NOMO-1 treated with DMSO at 0.1 percent for 48 hours (cell line): ENCODE results near the gene KCND1.

Experiments used
- DNase-seq: peaks from one replicate; lab custom pipeline; 2025; ENCODE audit not compliant: unreplicated experiment; lab: John Stamatoyannopoulos, UW

Gene KCND1

DNA sequence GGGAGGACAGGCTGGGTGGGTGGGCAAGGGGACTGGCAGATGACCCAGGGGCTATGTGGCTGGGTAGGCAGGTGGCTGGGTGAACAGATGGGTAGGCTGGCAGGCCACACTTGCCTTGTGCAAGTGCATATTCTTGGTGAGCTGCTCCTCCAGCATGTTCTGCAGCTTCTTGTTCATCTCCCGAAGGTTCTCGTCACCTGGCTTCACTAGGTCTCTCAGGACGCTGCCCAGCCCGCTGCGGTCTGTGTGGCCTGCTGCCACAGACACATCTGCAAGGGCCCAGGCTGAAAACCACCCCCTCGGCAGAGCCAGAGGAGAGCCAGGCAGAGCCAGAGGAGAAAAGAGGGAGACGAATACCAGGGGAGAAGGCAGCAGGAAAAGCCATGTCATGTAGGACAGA, 3.4 kb upstream of the KCND1 start:
- DNase-seq = no peak

DNA sequence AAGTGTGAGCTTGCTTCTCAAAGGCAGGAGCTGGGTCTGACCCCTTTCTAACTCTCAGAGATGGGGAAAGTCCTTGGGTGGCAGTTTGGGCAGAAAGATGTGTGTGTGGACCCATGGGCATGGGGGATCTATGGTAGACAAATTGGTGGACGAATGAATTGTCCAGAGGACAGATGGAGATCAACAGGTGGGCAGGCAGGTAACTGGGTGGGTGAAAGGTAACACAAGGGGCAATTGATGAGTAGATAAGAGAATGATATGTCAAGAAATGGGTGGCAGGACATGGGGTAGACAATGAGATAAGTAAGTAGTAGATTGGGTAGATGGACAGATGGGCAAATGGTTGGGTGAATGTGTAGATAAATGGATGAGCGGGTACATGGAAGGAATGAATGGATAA, 2.9 kb upstream of the KCND1 start:
- DNase-seq = no peak

DNA sequence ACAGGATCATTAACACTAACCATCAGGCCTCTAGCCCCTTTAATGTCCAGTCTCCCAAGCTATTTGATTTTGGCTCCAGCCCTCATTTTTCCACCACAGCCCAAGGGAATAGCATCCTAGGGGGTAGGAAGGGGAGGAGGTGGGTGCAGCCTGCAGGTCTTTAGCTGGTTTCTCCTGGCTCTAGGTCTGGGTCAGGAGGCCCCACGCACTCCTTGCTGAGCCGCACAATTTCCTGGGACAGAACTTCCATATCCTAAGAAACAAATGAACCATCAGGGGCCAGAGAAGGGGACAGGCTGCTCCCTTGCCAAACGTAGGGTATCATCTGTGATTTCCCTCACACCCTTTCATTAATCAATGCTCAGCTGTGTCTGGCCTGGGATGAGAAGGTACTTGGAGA, 2.4 kb upstream of the KCND1 start:
- no peak for DNase-seq

DNA sequence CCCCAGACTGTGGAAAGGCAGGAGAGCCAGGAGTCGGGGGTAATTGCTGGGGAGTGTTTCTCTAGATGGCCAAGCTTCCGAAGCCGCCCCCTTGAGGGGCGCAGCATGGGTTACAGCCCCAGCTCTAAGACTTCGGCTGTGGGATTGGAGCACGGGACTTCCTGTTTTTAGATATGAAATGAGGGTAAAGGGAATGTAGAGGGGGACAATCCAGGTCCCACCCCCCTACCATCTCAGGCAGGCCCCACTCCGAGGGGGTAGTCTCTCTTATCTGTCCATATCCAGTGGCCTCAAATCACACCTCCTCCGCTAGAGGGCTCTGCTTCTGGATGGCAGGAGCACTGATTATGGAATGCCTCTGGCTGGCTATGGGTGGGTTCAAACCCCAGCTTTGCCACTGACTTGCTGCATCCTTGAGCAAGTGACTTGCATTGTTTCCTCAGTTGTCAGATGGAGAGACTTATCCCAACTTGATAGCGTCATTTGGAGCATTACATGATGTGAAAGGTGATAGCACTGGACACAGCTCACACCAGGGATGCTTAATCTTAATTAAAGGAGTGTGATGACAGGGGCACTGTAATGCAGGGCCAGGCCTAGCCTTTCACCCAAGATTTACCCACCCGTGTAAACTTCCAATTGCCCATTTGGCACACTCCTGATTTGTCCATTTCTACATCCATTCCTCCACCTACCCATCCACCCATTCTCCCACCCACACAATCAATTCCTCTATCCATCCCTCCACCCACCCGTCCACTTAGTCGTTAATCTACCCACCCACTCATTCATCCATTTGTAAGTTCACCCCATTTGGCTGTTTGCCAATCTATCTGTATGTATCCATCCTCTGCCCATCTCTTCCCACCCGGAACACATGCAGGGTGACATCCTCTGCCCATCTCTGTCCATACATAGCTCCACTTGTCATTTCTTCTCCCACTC, 848 bp upstream of the KCND1 start:
- no peak for DNase-seq

DNA sequence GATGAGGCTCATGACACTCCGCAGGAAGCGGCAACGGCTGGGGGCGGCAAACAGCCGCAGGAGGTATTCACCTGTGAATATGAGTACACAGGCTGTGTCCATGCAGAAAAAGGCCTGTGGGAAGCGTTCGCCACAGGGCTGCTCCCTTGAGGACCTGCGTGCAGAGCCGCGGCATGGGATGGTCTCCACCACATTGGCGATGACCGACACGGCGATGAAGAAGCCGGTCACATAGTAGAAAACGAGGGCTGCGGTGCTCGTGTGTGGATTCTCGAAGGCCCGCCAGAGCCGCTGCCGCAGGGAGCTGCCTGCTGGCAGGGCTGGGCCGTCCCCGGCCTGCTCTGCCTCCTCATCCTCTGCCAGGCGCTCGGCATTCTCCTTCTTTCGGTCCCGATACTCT, 2.2 kb downstream of the KCND1 start:
- no peak for DNase-seq

DNA sequence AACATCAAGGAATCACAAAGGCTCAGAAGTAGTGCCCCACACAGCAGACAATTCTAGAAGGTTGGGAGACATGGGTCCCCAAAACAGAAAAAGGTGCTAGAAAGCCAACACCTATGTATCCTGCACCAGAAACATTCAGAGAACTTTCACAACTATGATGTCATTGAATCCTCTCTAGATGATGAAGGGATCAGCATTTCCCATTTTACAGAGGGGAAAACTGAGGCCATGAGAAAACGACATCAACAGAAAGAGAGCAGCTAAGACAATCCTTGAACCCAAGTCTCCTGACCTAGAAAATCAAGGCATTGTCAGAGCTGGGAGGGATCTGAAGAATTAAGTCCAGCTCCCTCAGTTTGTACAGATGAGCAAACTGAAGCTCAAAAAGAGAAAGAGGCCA, 3.3 kb downstream of the KCND1 start:
- DNase-seq = no peak

DNA sequence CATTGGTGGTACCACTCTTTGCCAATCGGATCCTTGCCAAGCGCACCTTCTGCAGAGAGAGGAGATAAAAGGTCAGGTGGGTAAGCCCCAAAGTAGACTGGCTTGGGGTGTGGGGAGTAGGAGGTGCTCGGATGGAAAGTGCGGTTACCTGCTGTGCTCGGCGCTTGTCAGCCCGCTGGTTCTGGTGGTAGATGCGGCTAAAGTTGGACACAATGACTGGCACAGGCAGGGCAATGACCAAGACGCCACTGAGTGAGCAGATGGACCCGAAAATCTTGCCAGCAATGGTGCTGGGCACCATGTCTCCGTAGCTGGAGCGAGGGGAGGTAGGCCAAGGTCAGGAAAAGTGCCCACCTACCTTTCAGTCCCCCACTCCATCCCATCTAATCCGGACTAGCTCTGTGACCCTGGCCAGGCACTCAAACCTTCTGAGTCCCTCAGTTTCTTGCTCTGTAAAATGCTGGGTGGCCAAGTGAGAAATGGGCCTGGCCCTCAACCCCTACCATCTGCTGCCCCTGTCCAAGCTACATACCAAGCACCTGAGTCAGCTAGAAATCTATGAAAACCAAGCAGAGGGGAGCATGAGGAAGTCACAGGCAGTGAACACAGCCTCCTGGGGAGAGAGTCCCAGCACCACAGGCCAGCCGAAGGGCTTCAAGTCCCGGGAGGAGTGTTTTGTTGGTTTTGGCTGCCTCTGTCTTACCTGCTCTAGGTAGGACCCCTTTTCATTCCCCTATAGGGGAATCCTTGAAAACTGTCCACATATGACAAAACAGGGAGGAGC, 4.7 kb downstream of the KCND1 start:
- no peak for DNase-seq

DNA sequence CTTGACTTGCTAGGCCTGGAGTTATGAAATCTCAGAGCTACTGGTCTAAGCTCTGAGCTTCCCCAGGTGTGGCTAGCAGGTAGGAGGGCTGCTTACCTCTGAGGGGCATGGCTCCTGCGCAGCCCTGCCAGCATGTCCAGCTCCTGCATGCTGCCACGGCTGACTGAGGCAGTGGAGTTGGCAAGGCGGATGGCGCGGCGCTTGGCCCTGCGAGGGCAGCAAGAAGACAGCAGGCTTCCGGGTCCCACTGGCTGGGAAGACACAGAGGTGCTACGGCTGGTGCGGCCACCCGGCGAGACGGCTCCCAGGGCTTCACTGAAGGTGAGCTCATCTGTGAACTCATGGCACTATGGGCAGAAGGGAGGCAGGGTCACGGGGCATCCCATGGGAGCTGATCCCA, 5.7 kb downstream of the KCND1 start:
- no peak for DNase-seq

DNA sequence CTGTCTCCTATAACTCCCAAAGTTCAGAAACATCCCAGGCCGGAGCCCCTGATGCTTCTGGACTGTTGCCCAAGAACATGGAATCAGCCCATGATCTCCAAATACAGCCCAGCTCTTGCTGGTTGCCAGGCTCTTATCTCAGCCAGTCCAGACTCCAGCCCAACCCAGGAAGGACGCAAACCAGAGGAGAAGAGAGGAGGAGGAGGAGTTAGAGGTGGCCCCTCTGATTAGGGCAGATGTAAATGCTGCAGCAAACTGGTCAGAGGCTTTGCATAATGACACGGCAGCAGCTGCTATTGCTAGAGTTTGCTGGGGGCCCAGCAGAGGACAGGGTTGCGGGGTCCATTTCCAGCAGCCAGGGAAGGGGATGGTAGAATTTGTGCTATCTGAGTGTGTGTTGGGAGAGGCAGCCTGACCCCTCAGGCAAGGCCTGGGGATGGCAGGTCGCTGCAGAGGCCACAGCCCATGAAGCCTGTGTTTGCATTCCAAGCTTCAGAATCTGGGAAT, 10.0 kb downstream of the KCND1 start:
- DNase-seq = no peak

DNA sequence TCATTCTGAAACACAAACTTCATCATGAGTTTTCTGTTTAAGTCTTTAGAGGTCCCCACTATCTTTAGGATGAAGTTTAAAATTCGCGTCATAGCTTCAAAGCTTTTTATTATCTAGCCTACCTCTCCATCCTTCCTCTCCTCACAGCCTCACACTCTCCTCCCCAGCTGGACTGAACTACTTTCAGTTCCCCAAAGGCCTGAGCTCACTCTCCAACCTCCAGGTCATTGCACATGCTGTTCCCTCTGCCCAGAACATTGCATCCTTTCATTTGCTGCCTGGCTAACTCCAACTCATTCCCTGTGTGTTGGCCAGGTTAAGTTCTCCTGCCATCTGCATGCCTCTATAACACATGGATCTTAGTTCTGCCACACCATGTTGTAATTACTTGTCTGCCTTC, 11.4 kb downstream of the KCND1 start:
- peak; percentile 18 for DNase-seq

DNA sequence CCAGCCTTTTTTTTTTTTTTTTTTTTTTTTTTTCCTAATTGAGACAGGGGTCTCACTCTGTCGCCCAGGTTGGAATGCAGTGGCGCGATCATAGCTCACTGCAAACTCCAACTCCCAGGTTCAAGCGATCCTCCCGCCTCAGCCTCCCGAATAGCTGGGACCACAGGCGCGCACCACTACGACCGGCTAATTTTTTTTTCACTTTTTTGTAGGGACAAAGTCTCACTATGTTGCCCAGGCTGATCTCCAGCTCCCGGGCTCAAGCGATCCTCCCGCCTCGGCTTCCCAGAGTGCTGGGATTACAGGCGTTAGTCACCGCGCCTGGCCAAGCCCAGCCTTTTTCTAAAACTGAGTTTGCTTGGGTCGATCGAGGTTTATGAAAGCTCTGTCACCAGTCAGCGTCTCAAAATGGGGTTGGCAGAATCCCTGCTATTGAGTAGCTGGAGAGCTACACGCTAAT, 13.0 kb downstream of the KCND1 start:
- no peak for DNase-seq

DNA sequence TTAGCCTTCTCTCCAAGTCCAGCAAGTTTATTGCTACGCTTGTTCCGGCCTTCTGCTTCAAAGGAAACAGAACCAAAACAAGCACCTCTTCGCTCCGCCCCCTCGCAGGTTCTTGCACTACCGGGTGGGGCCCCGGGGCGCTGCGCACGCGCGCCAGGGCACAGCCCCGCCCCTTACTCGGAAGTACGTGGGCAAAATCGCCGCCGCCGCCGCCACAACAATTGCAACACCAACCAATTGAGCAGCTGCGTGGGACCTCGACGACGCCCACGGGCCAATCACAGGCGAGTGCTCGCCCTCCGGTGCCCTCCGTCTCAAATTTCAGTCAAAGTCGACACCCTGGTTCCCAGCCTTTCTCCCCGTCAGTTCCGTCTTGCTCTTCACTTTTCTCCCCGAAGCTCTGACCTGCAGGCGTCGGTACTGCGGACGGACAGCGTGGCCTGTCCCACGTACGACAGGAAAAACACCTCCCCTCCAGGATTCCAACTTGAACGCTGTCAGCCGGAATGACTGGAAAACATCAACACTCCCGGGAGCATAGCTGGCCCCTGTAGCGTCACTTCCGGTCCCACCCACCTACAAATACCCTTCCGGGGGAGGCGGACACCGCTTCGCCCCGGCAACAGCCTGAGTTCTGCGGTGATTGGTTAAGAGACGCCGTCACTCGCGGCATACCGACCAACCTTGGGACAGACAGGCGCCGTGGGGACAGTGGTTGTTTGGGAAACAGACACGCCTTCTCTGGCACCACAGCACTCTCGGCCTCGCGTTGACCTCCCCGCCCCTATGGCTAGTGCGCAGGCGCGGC, 13.6 kb downstream of the KCND1 start:
- peak; percentile 95 for DNase-seq

DNA sequence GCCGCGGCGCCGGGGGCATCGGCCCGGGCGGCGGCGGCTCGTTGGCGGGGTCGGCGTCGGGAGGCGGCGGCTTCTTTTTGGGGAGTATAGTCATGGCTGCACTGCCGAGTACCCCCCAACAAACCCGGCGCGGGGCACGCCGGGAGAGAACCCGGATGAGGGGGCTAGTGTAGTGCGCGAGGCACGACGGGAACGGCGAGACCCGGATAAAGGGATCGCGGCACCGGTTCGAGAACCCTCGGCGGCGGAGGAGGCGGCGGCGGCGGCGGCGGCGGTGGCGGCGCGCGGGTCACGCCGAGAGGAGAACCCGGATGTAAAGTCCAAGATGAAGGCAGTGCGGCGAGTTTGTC, 14.2 kb downstream of the KCND1 start, which contains the start of gene OTUD5:
OTUD5 (minus strand) TSS at position 131 of the 350 bp plus-strand sequence; CDS start at position 94, 37 bp downstream.
- peak; percentile 68 for DNase-seq

DNA sequence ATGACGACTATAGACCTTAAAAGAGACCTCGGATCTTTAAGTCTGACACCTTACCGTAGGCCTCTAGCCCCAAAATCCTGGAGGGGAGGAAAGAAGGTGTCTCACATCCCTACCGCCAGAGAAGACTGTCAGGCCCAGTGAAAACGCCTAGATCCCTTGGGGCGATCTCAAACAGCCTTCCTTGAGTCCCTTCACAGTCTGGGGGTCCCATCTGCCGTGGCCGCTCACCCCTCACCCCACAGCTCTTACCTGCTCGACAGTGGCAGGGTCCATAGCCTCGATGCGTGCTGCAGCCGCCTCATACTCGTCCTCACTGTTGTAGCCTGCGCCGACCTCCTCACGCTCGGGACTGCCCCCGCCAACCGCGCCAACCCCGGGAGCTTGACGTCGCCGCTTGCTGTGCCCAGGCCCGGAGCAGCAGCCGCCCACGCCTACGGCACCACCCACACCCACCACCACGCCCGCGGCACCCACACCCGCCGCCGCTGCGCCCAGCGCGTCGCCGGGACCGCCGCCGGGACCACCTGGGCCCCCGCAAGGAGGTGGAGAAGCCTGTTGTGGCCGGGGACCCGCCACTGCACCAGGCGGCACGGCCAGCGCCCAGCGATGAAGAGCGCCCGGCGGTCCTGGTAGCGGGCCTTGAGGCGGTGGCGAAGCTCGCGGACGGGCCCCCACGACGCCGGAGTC, 14.8 kb downstream of the KCND1 start:
- DNase-seq = no peak

DNA sequence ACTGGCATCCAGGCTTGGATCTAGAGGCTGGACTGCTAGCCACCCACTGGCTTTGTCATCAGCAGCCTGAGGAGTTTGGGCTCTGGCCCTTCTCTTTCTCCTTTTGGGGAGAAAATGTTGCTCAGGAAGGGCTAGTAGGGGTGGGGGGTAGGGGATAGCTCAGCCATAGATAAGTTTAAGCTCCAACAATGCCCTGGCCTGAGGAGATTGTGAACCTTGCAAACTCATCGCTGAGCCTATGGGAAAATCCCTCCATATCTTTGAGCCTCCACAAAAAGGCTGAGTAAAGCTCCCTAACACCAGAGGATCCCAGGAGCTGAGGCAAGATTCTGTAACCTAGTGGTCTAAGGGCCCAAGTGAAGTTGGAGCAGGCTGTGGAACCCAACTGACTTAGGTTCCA, 23.1 kb downstream of the KCND1 start:
- DNase-seq = no peak

DNA sequence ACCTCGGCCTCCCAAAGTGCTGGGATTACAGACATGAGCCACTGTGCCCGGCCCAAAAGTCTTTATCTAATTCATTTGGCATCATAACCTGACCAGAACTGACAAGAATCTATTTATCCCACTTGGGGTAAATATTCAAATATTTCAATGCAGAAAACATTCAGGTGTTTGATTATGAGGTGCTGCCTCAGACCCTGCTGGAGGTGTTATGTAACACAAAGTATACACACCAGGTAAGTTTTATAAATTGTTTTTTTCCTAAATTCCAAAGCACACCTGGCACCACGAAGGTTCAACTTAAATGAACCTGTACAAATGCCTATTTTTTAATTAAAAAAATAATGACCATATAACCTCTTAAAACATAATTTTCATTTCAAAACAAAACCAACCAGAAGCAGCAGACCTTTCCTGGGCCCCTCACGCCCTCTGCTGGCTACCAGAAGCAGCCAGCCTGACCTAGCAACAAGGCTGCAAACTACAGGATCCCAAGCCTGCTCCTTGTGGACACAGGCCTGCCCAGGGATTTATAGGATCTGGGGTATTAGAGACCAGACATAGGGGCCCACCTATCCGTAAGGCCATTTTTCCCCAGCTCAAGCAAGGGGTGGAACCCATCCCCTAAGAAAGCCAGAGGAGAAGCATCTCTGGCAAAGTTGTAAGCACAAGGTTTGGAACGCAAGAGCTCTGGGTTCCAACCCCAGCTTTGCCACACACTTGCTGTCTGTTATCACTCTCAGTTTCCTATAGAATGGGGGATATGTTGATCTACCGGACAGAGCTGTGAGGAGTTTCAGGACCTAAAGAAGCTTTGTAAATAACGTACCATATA, 25.9 kb downstream of the KCND1 start:
- DNase-seq = peak; percentile 11

DNA sequence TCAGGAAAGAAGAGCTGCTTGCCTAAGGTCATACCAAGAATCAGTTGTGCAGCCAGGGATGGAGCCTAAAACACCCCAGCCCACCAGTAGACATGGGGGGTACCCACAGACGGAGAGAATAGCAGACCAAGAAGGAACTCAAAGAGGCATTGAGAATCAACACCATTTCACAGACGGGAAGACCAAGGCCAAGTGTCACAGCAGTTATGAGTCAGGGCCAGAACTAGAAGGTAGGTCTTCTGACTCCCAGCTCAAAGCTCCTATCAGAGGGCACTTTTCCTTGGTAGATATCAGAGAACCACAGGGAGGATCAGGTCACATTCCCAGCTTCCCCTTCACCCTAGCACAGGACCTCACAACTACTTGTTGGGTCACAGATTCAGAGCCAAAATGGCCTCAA, 28.7 kb downstream of the KCND1 start:
- no peak for DNase-seq

DNA sequence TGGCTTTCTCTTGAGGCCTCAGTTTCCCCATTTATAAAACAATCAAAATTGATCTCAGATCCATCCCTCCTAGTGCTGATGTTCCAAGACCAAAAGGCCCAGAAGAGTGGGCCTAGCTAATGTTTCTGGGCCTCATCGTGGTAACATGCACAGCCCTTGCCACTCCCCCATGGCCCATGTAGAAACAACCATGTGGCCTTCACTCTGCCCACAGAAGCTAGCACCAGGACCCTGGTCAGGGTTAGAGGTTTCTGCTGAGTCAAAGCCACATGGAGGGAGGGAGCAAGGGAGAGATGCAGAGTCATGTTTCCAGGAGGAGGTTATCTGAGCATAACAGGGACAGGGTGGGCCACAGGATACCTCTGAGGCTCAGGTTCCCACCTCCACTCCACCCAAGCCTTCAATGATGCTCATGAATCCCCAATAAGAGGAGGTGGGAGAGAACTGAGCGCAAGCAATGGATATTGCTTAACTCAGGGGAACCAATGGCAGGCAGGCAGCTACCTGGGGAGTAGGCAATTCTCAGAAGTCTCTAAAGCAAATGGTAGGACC, 31.2 kb downstream of the KCND1 start:
- DNase-seq = no peak

DNA sequence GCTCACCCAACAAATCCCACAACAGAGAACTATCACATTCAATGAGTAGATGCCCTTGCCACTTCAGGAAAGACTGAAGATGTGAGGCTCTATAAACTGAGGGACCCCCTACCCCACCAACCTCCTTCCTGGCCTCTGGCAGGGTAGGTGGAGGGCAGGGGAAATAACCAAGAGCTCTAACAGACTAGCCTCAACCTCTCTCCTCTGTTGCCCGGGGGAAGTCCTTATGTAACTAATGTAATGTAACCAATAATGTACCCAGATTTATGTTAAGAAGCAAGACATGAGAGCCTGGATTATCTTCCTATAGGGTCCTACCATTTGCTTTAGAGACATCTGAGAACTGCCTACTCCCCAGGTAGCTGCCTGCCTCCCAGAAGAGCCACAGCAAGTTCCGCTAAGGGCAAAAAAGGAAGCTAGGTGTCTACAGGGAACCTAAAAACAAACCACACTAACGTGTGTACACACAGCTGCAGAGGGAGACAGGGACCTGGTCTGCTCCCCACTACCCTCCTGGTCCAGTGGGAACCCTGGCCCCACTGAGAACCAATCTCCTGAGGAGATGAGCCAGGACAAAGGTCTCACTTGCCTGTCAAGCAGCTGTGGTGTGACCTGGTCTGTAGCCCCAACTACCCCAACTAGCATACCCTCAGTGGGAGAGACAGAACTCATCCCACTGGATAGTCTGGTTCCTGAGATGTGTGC, 32.0 kb downstream of the KCND1 start:
- DNase-seq = no peak
